Measurements from ENCODE around the gene KNCN.
A peak's percentile ranks its signal among the peaks of the same experiment; 100 is the strongest.

Gene KNCN

GRCh38 chr1:46522184-46522968 is 29.1 kb downstream of the KNCN start (continued):
- TF ChIP-seq ZSCAN4 (tag by site-specific recombination; IDR thresholded peaks at IDR 0.05) (no peak), ZNF626 (tag by site-specific recombination; IDR thresholded peaks at IDR 0.05) (no peak), ZNF600 (tag by site-specific recombination; IDR thresholded peaks at IDR 0.05) (no peak), ZNF654 (tag by site-specific recombination; IDR thresholded peaks at IDR 0.05; ENCODE audit: low read depth) (no peak), MYNN (tag by site-specific recombination; IDR thresholded peaks at IDR 0.05; ENCODE audit: borderline replicate concordance) (no peak), ZSCAN30 (tag by site-specific recombination; IDR thresholded peaks at IDR 0.05) (0 out of 2 replicates have a peak, but pooled peaks have one; percentile 26), ZNF677 (tag by site-specific recombination; IDR thresholded peaks at IDR 0.05) (no peak), ZNF585B (tag by site-specific recombination; IDR thresholded peaks at IDR 0.05) (no peak), ZNF707 (tag by site-specific recombination; IDR thresholded peaks at IDR 0.05) (no peak), ZNF624 (tag by site-specific recombination; IDR thresholded peaks at IDR 0.05) (no peak), ZBTB44 (tag by site-specific recombination; IDR thresholded peaks at IDR 0.05) (0 out of 2 replicates have a peak, but pooled peaks have one; percentile 27), ZBTB8A (tag by site-specific recombination; IDR thresholded peaks at IDR 0.05) (peak; percentile 60), ZNF112 (tag by site-specific recombination; IDR thresholded peaks at IDR 0.05) (no peak), ZFP3 (tag by site-specific recombination; IDR thresholded peaks at IDR 0.05; ENCODE audit: low read depth) (no peak), CTCF (tag by site-specific recombination; IDR thresholded peaks at IDR 0.05) (no peak), YY1 (tag by site-specific recombination; IDR thresholded peaks at IDR 0.05) (no peak), ZNF529 (tag by site-specific recombination; IDR thresholded peaks at IDR 0.05; ENCODE audit: insufficient replicate concordance) (no peak), ZNF510 (tag by site-specific recombination; IDR thresholded peaks at IDR 0.05; ENCODE audit: insufficient replicate concordance) (no peak), ZNF701 (tag by site-specific recombination; IDR thresholded peaks at IDR 0.05) (no peak), PRDM2 (tag by site-specific recombination; IDR thresholded peaks at IDR 0.05; ENCODE audit: borderline replicate concordance) (no peak), KLF7 (tag by site-specific recombination; IDR thresholded peaks at IDR 0.05; ENCODE audit: borderline replicate concordance) (no peak), ZNF704 (tag by site-specific recombination; IDR thresholded peaks at IDR 0.05) (no peak)
- TF ChIP-seq, protein P1, sequence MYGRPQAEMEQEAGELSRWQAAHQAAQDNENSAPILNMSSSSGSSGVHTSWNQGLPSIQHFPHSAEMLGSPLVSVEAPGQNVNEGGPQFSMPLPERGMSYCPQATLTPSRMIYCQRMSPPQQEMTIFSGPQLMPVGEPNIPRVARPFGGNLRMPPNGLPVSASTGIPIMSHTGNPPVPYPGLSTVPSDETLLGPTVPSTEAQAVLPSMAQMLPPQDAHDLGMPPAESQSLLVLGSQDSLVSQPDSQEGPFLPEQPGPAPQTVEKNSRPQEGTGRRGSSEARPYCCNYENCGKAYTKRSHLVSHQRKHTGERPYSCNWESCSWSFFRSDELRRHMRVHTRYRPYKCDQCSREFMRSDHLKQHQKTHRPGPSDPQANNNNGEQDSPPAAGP (tag by site-specific recombination; IDR thresholded peaks at IDR 0.05) = peak; percentile 75
- TF ChIP-seq, protein P2, sequence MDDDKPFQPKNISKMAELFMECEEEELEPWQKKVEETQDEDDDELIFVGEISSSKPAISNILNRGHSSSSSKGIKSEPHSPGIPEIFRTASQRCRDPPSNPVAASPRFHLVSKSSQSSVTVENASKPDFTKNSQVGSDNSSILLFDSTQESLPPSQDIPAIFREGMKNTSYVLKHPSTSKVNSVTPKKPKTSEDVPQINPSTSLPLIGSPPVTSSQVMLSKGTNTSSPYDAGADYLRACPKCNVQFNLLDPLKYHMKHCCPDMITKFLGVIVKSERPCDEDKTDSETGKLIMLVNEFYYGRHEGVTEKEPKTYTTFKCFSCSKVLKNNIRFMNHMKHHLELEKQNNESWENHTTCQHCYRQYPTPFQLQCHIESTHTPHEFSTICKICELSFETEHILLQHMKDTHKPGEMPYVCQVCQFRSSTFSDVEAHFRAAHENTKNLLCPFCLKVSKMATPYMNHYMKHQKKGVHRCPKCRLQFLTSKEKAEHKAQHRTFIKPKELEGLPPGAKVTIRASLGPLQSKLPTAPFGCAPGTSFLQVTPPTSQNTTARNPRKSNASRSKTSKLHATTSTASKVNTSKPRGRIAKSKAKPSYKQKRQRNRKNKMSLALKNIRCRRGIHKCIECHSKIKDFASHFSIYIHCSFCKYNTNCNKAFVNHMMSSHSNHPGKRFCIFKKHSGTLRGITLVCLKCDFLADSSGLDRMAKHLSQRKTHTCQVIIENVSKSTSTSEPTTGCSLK (tag by site-specific recombination; IDR thresholded peaks at IDR 0.05) = no peak

All from HEK293 (cell line).